SK-N-SH treated with all-trans-retinoic acid at 6 μM for 48 hours (cell line): ENCODE data around the gene MIGA1.

ENCODE experiments used
- CREB5 ChIP-seq: fragments of 250-450 bp; sonication (Bioruptor Pico); IDR thresholded peaks from 2 replicates; pipeline ENCODE4 v1.5.1; 2020; ENCODE audit warnings: low read depth, mild to moderate bottlenecking, moderate library complexity
- GLIS3 ChIP-seq: fragments of 250-450 bp; sonication (Bioruptor Pico); IDR thresholded peaks from 2 replicates; pipeline ENCODE4 v1.5.0; 2020; ENCODE audit warnings: mild to moderate bottlenecking, moderate library complexity
- POU6F1 ChIP-seq: fragments of 250-450 bp; sonication (Bioruptor Pico); IDR thresholded peaks from 2 replicates; pipeline ENCODE4 v1.8.0; 2021; ENCODE audit warnings: low read depth, mild to moderate bottlenecking, moderate library complexity, borderline replicate concordance
- PPARA ChIP-seq: fragments of 250-450 bp; sonication (Bioruptor Pico); IDR thresholded peaks from 2 replicates; pipeline ENCODE4 v1.5.0; 2020; ENCODE audit warnings: mild to moderate bottlenecking, borderline replicate concordance
- RARB ChIP-seq: fragments of 250-450 bp; sonication (Bioruptor Pico); IDR thresholded peaks from 2 replicates; pipeline ENCODE4 v1.8.0; 2021; ENCODE audit warnings: mild to moderate bottlenecking, moderate library complexity
- SNAI2 ChIP-seq: fragments of 250-450 bp; sonication (Bioruptor Pico); IDR thresholded peaks from 2 replicates; pipeline ENCODE4 v1.5.0; 2020; ENCODE audit warnings: mild to moderate bottlenecking, moderate library complexity
- TSHZ2 ChIP-seq: fragments of 250-450 bp; sonication (Bioruptor Pico); IDR thresholded peaks from 2 replicates; pipeline ENCODE4 v1.5.0; 2020; ENCODE audit warnings: mild to moderate bottlenecking, moderate library complexity
- ZNF565 ChIP-seq: fragments of 450-650 bp; formaldehyde crosslinking; conservative IDR thresholded peaks from 2 replicates; pipeline ENCODE4 v1.5.0; 2020; ENCODE audit warnings: low read depth, mild to moderate bottlenecking, moderate library complexity
- ZNF70 ChIP-seq: fragments of 450-650 bp; formaldehyde crosslinking; IDR thresholded peaks from 2 replicates; pipeline ENCODE4 v1.5.0; 2020; ENCODE audit warnings: mild to moderate bottlenecking, moderate library complexity

- no peak for TF ChIP-seq CREB5 (CRISPR knock-in tag)
- TF ChIP-seq POU6F1 (CRISPR knock-in tag): no peak
- no peak for TF ChIP-seq RARB (CRISPR knock-in tag)
- no peak for TF ChIP-seq SNAI2
- no peak for TF ChIP-seq ZNF70 (CRISPR knock-in tag)
- no peak for TF ChIP-seq GLIS3 (CRISPR knock-in tag)
- TF ChIP-seq TSHZ2: no peak
- TF ChIP-seq PPARA (CRISPR knock-in tag): no peak
- no peak for TF ChIP-seq ZNF565
Measured at GRCh38 chr1:77781683-77782082, 2.2 kb downstream of the MIGA1 start.
